Ishikawa (cell line): ENCODE results near the gene DOC2B.

Experiments used
- CEBPB ChIP-seq: IDR thresholded peaks from 2 replicates; pipeline ENCODE4 v1.6.1; 2012
- EGR1 ChIP-seq: IDR thresholded peaks from 2 replicates; pipeline ENCODE4 v1.6.1; 2012
- EP300 ChIP-seq: IDR thresholded peaks from 2 replicates; pipeline ENCODE4 v1.6.1; 2012; ENCODE audit warnings: borderline replicate concordance
- FOXM1 ChIP-seq: IDR thresholded peaks from 2 replicates; pipeline ENCODE4 v1.6.1; 2012; ENCODE audit warnings: low read depth, borderline replicate concordance
- MAX ChIP-seq: IDR thresholded peaks from 2 replicates; pipeline ENCODE4 v1.6.1; 2012
- NFIC ChIP-seq: IDR thresholded peaks from 2 replicates; pipeline ENCODE4 v1.6.1; 2012
- RAD21 ChIP-seq: IDR thresholded peaks from 2 replicates; pipeline ENCODE4 v1.6.1; 2012; ENCODE audit warnings: low read depth
- TAF1 ChIP-seq: IDR thresholded peaks from 2 replicates; pipeline ENCODE4 v1.6.1; 2012; ENCODE audit warnings: low read depth, mild to moderate bottlenecking
- TCF12 ChIP-seq: IDR thresholded peaks from 2 replicates; pipeline ENCODE4 v1.6.1; 2012; ENCODE audit warnings: low read depth
- TEAD4 ChIP-seq: IDR thresholded peaks from 2 replicates; pipeline ENCODE4 v1.6.1; 2012
- USF1 ChIP-seq: IDR thresholded peaks from 2 replicates; pipeline ENCODE4 v1.6.1; 2012
- YY1 ChIP-seq: IDR thresholded peaks from 2 replicates; pipeline ENCODE4 v1.6.1; 2012; ENCODE audit warnings: low read depth
- ZBTB7A ChIP-seq: IDR thresholded peaks from 2 replicates; pipeline ENCODE4 v1.6.1; 2012; ENCODE audit warnings: low read depth
- TF ChIP-seq, protein P1 (sequence below): IDR thresholded peaks from 2 replicates; pipeline ENCODE4 v1.6.1; 2012; ENCODE audit warnings: low read depth, mild to moderate bottlenecking

- no peak for TF ChIP-seq EGR1
- TF ChIP-seq CEBPB: no peak
- no peak for TF ChIP-seq NFIC
- TF ChIP-seq TCF12: no peak
- TF ChIP-seq USF1: no peak
- TF ChIP-seq RAD21: no peak
- TF ChIP-seq TEAD4: no peak
- TF ChIP-seq MAX: no peak
- no peak for TF ChIP-seq EP300
- no peak for TF ChIP-seq TAF1
- no peak for TF ChIP-seq YY1
- TF ChIP-seq, protein P1, sequence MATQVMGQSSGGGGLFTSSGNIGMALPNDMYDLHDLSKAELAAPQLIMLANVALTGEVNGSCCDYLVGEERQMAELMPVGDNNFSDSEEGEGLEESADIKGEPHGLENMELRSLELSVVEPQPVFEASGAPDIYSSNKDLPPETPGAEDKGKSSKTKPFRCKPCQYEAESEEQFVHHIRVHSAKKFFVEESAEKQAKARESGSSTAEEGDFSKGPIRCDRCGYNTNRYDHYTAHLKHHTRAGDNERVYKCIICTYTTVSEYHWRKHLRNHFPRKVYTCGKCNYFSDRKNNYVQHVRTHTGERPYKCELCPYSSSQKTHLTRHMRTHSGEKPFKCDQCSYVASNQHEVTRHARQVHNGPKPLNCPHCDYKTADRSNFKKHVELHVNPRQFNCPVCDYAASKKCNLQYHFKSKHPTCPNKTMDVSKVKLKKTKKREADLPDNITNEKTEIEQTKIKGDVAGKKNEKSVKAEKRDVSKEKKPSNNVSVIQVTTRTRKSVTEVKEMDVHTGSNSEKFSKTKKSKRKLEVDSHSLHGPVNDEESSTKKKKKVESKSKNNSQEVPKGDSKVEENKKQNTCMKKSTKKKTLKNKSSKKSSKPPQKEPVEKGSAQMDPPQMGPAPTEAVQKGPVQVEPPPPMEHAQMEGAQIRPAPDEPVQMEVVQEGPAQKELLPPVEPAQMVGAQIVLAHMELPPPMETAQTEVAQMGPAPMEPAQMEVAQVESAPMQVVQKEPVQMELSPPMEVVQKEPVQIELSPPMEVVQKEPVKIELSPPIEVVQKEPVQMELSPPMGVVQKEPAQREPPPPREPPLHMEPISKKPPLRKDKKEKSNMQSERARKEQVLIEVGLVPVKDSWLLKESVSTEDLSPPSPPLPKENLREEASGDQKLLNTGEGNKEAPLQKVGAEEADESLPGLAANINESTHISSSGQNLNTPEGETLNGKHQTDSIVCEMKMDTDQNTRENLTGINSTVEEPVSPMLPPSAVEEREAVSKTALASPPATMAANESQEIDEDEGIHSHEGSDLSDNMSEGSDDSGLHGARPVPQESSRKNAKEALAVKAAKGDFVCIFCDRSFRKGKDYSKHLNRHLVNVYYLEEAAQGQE: no peak
- TF ChIP-seq FOXM1: no peak
- no peak for TF ChIP-seq ZBTB7A
These were observed 29.3 kb downstream of the DOC2B start for GRCh38 chr17:151886-152859.
